A549 (cell line): ENCODE data around the gene EPB41L1. TPM values are rescaled to one million over a fixed set of nuclear protein-coding genes. Genes with fewer than 3 reads are reported as not detected.

Experiments used
- ATAC-seq, 2 experiments: fragments of 200-7000 bp in 1 of 2; fragments of >200 bp in 1 of 2; cut with Nextera tagmentation in 1 of 2; cut with Tn5 transposase in 1 of 2; 3 replicates each; pipeline versions ENCODE4 v1.8.0 to v1.9.1; 2018 to 2020; ENCODE audit warnings: mild to moderate bottlenecking in 1 of 2, moderate library complexity in 1 of 2
- CTCF ChIA-PET: fragments of 300-600 bp; sonication (Branson Sonifier 250); formaldehyde crosslinking; extraction: SDS; loops from one replicate; lab custom pipeline; 2021; ENCODE audit warnings: antibody characterized with exemption, inconsistent platforms; lab: Yijun Ruan, JAX
- POLR2A ChIA-PET: fragments of 350-600 bp; formaldehyde crosslinking; extraction: SDS; loops from one replicate; lab custom pipeline; 2021; ENCODE audit warnings: antibody characterized with exemption, inconsistent platforms; lab: Yijun Ruan, JAX
- DNase-seq, 2 experiments: peaks; one replicate each; pipeline versions ENCODE4 v3.0.0 to v3.0.0-alpha.2; 2011 to 2016; ENCODE audit warnings: low read depth in 1 of 2, low spot score in 1 of 2
- FAIRE-seq: peaks from 2 replicates; lab custom pipeline; 2011; peaks lifted over from hg19 to GRCh38; lab: Jason Lieb, UNC
- H3K27ac ChIP-seq, 2 experiments: fragments of >200 bp; sonication (Bioruptor Twin); formaldehyde crosslinking; 3 replicates each; pipeline ENCODE4 v1.5.1; 2016 to 2017
- H3K4me1 ChIP-seq: fragments of >200 bp; sonication (Bioruptor Twin); formaldehyde crosslinking; 3 replicates; pipeline ENCODE4 v1.6.1; 2016
- H3K4me2 ChIP-seq: fragments of >200 bp; sonication (Bioruptor Twin); formaldehyde crosslinking; 3 replicates; pipeline ENCODE4 v1.6.1; 2016
- H3K4me3 ChIP-seq: fragments of >200 bp; sonication (Bioruptor Twin); formaldehyde crosslinking; 3 replicates; pipeline ENCODE4 v1.5.1; 2016
- H3K9me3 ChIP-seq: fragments of >200 bp; sonication (Bioruptor Twin); formaldehyde crosslinking; 3 replicates; pipeline ENCODE4 v1.6.1; 2016
- BCL3 ChIP-seq: fragments of >200 bp; sonication (Bioruptor Twin); formaldehyde crosslinking; IDR thresholded peaks from 3 replicates; pipeline ENCODE4 v1.6.1; 2016
- CHD2 ChIP-seq: fragments of 150-350 bp; IDR thresholded peaks from 2 replicates; pipeline ENCODE4 v1.6.1; 2014; ENCODE audit warnings: low read length; ENCODE audit not compliant: partially characterized antibody
- CHD4 ChIP-seq: fragments of 200-600 bp; sonication (generic); IDR thresholded peaks from 2 replicates; pipeline ENCODE4 v1.6.1; 2016; ENCODE audit warnings: antibody characterized with exemption, mild to moderate bottlenecking, borderline replicate concordance
- E2F6 ChIP-seq: IDR thresholded peaks from 2 replicates; pipeline ENCODE4 v1.6.1; 2012; ENCODE audit warnings: low read depth, borderline replicate concordance
- EHF ChIP-seq: fragments of 250-450 bp; sonication (Bioruptor Pico); IDR thresholded peaks from 2 replicates; pipeline ENCODE4 v1.5.0; 2020; ENCODE audit warnings: mild to moderate bottlenecking
- EP300 ChIP-seq, 2 experiments: fragments of >200 bp; sonication (Bioruptor Twin); formaldehyde crosslinking; IDR thresholded peaks; 2 replicates in 1 of 2; 3 replicates in 1 of 2; pipeline ENCODE4 v1.6.1; 2016 to 2017
- ESRRA ChIP-seq: fragments of 150-350 bp; IDR thresholded peaks from 2 replicates; pipeline ENCODE4 v1.6.1; 2014; ENCODE audit warnings: mild to moderate bottlenecking, low read length, borderline replicate concordance
- FOSB ChIP-seq: fragments of 250-450 bp; sonication (Bioruptor Pico); IDR thresholded peaks from 2 replicates; pipeline ENCODE4 v1.5.0; 2020; ENCODE audit warnings: mild to moderate bottlenecking, moderate library complexity
- GATA3 ChIP-seq: IDR thresholded peaks from 2 replicates; pipeline ENCODE4 v1.6.1; 2012; ENCODE audit warnings: borderline replicate concordance
- KDM5A ChIP-seq: fragments of 200-600 bp; sonication (generic); IDR thresholded peaks from 2 replicates; pipeline ENCODE4 v1.6.1; 2016; ENCODE audit warnings: antibody characterized with exemption, mild to moderate bottlenecking
- MAZ ChIP-seq: fragments of 150-350 bp; IDR thresholded peaks from 2 replicates; pipeline ENCODE4 v1.6.1; 2014; ENCODE audit warnings: antibody characterized with exemption, low read depth, low read length, borderline replicate concordance
- NPAS2 ChIP-seq: fragments of 250-450 bp; sonication (Bioruptor Pico); IDR thresholded peaks from 2 replicates; pipeline ENCODE4 v1.8.0; 2022; ENCODE audit warnings: mild to moderate bottlenecking, moderate library complexity, borderline replicate concordance
- NR3C1 ChIP-seq: fragments of >200 bp; sonication (Bioruptor Twin); formaldehyde crosslinking; IDR thresholded peaks from 3 replicates; pipeline ENCODE4 v1.6.1; 2017
- PHF8 ChIP-seq: fragments of 200-600 bp; sonication (generic); IDR thresholded peaks from 2 replicates; pipeline ENCODE4 v1.6.1; 2016; ENCODE audit warnings: low read depth, mild to moderate bottlenecking, antibody characterized with exemption, moderate library complexity, borderline replicate concordance
- SMC3 ChIP-seq: fragments of >200 bp; sonication (Bioruptor Twin); formaldehyde crosslinking; IDR thresholded peaks from 3 replicates; pipeline ENCODE4 v1.6.1; 2018; ENCODE audit warnings: inconsistent platforms
- SREBF2 ChIP-seq: fragments of 450-650 bp; IDR thresholded peaks from 2 replicates; pipeline ENCODE4 v1.6.1; 2014; ENCODE audit warnings: mild to moderate bottlenecking, moderate library complexity
- TP53 ChIP-seq: fragments of 250-450 bp; sonication (Bioruptor Pico); IDR thresholded peaks from 2 replicates; pipeline ENCODE4 v1.5.0; 2021; ENCODE audit warnings: mild to moderate bottlenecking, moderate library complexity
- whole genome bisulfite sequencing: methylation state at CpG from one replicate; pipeline ENCODE4 v1.1.6; 2017; ENCODE audit errors: missing lambda C conversion rate; 5-methylcytosine and 5-hydroxymethylcytosine counted together
- polyA plus RNA-seq, 4 experiments: library from polyadenylated mRNA; depleted of rRNA in 3 of 4; stranded (reverse); fragments of >200 nt; fragmentation: RNase III in 1 of 4; extraction: RNeasy Plus Mini Kit Qiagen cat#74134 plus additional on column Dnase treatment in 1 of 4; gene quantifications; 2 replicates in 3 of 4; 3 replicates in 1 of 4; pipeline ENCODE4 v1.2.3, GENCODE V29; 2011 to 2017

EPB41L1 gene
- polyA plus RNA-seq, 2 of the 4 experiments (the other 2 are of a cell fraction): 45.9 to 94.4 TPM

DNA sequence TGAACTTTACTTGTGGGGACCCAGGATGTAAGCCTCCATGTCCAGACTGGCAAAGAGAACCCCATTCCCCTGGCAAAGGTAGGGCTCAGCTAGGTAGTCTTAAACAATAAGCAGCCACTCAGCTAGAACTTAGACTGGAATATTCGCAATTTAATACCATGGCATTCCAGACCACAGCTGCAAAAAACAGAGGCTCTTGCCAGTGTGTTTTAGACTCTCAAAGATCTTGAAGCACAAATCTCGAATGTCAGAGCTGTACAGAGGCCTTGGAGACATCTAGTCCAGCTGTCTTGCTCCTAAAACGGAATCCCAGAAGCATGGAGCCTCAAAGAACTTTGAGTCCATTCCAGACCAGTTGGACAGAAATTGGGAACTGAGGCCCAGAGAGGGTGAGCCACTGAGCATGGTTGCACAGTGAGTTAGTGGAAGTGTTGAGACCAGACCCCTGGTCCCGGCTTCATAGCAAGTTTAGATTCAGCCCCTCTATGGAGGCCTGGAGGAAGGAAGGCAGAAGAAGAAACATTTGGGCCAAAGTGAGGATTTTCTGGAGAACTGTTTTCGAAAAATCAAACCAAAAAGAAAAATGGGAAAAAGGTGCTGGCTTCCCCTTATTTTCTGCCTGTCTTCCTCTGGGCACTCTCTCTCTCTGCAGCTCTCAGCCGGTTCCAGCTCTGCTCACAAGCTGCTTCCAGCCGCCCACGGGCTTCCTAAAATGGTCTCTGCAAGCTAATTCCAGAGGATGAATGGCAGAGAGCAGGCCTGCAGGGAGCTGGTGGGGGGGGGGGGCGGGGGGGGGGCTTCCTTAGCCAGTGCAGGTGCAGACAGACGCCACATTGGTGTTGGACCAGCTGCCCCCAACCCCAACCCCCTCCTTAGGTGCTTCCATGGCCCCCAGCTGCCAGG, 114.2 kb downstream of the EPB41L1 start (continued):
- no peak for TF ChIP-seq MAZ

GRCh38 chr20:36269507-36269906, 115.0 kb downstream of the EPB41L1 start:
- ChIA-PET POLR2A (no interaction called here), CTCF (interaction anchor here (1.3 to 7.7 kb wide), 2 partner anchors 130 to 170 kb away, joined by 3 to 108 read pairs; no protein-coding TSS in a partner anchor)
- H3K4me1 ChIP-seq: no peaks in the 10 kb centered on the region
- FAIRE-seq (no peak), ATAC-seq (no peak), DNase-seq (no peak)
- no peak for TF ChIP-seq NR3C1
- no peak for TF ChIP-seq KDM5A
- no peak for TF ChIP-seq BCL3
- no peak overlapping the region for H3K27ac ChIP-seq
- H3K9me3 ChIP-seq: no peaks in the 10 kb centered on the region
- no peak overlapping the region for H3K4me2 ChIP-seq
- no peak overlapping the region for H3K4me3 ChIP-seq
- 46% methylated on average over 2 of the region's 2 CpGs for WGBS

- no peak overlapping the region for H3K4me3 ChIP-seq
- TF ChIP-seq ESRRA (no peak), CHD2 (no peak), PHF8 (no peak), EHF (CRISPR knock-in tag) (no peak), EP300 (IDR thresholded peaks at IDR 0.05) (no peak), NPAS2 (CRISPR knock-in tag) (no peak), CHD4 (no peak), TP53 (CRISPR knock-in tag) (no peak), E2F6 (no peak), FOSB (CRISPR knock-in tag) (no peak), SMC3 (no peak), GATA3 (no peak), SREBF2 (no peak)
- no peaks in the 10 kb centered on the region for H3K9me3 ChIP-seq
- no peak overlapping the region for H3K27ac ChIP-seq
- no peak; a peak in 1 of 6 replicates for ATAC-seq
- 76% methylated on average over 20 of the region's 20 CpGs for WGBS
- no peak for DNase-seq
- no peak overlapping the region for H3K4me2 ChIP-seq
- H3K4me1 ChIP-seq: no peaks in the 10 kb centered on the region
- POLR2A ChIA-PET: no interaction called here
- CTCF ChIA-PET: interaction anchor here (1.0 to 7.7 kb wide), 2 partner anchors 115 to 168 kb away, joined by 3 to 108 read pairs; no protein-coding TSS in a partner anchor
- no peak for FAIRE-seq
Observed at GRCh38 chr20:36270744-36271638, 116.5 kb downstream of the EPB41L1 start.
